H1 (cell line): ENCODE measurements around the gene IGLL1. TPM values are rescaled to one million over a fixed set of nuclear protein-coding genes. Genes with fewer than 3 reads are reported as not detected.

ENCODE experiments used
- CTCF ChIA-PET: fragments of 300-600 bp; sonication (Branson Sonifier 250); formaldehyde crosslinking; loops from one replicate; lab custom pipeline; 2021; ENCODE audit not compliant: partially characterized antibody; lab: Charles Lee
- POLR2A ChIA-PET: fragments of 300-600 bp; sonication (Branson Sonifier 250); formaldehyde crosslinking; loops from one replicate; lab custom pipeline; 2021; ENCODE audit warnings: inconsistent platforms; ENCODE audit not compliant: partially characterized antibody; lab: Charles Lee
- DNase-seq, 2 experiments: peaks; one replicate each; pipeline versions ENCODE4 v3.0.0 to v3.0.0-alpha.2; 2010 to 2022; ENCODE audit warnings: low spot score in 2 of 2, low read depth in 1 of 2, mixed read lengths in 1 of 2
- FAIRE-seq: peaks from 2 replicates; lab custom pipeline; 2011; peaks lifted over from hg19 to GRCh38; lab: Jason Lieb, UNC
- H2AFZ ChIP-seq: 2 replicates; pipeline ENCODE4 v1.8.1; 2012; ENCODE audit warnings: low read length, inconsistent platforms
- H2AK5ac ChIP-seq: 2 replicates; pipeline ENCODE4 v1.6.1; 2013; ENCODE audit warnings: low read depth, low read length
- H2BK120ac ChIP-seq: replicated peaks from 2 replicates; pipeline ENCODE3; 2013; ENCODE audit warnings: low read depth, low read length, inconsistent platforms
- H2BK12ac ChIP-seq: 2 replicates; pipeline ENCODE4 v1.6.1; 2013; ENCODE audit warnings: low read depth, low read length
- H2BK15ac ChIP-seq: 2 replicates; pipeline ENCODE4 v1.6.1; 2013; ENCODE audit warnings: low read length
- H2BK20ac ChIP-seq: 2 replicates; pipeline ENCODE4 v1.6.1; 2013; ENCODE audit warnings: low read length
- H2BK5ac ChIP-seq: 2 replicates; pipeline ENCODE4 v1.6.1; 2013; ENCODE audit warnings: low read depth, low read length
- H3K14ac ChIP-seq: 2 replicates; pipeline ENCODE4 v1.6.1; 2013; ENCODE audit warnings: inconsistent platforms; ENCODE audit not compliant: insufficient read length
- H3K18ac ChIP-seq: 2 replicates; pipeline ENCODE4 v1.6.1; 2013; ENCODE audit warnings: low read length; ENCODE audit errors: extremely low read depth
- H3K23ac ChIP-seq: 2 replicates; pipeline ENCODE4 v1.6.1; 2013; ENCODE audit warnings: inconsistent platforms; ENCODE audit not compliant: insufficient read length
- H3K23me2 ChIP-seq: 2 replicates; pipeline ENCODE4 v1.6.1; 2013; ENCODE audit warnings: low read depth, low read length
- H3K27ac ChIP-seq: 2 replicates; pipeline ENCODE4 v1.6.1; 2011; ENCODE audit warnings: low read depth, low read length, inconsistent platforms
- H3K27me3 ChIP-seq, 4 experiments: replicated peaks in 1 of 4; 1 replicate in 1 of 4; 2 replicates in 3 of 4; pipeline versions ENCODE4 v1.6.1 to v1.8.1; 2011 to 2013; ENCODE audit warnings: low read length in 3 of 4, mild to moderate bottlenecking in 3 of 4, inconsistent platforms in 2 of 4, mixed read lengths in 2 of 4, moderate library complexity in 1 of 4; ENCODE audit not compliant: control insufficient read depth in 3 of 4, insufficient read depth in 3 of 4; ENCODE audit errors: extremely low read depth in 1 of 4
- H3K36me3 ChIP-seq, 4 experiments: 2 replicates each; pipeline versions ENCODE4 v1.6.1 to v1.8.1; 2011 to 2013; ENCODE audit warnings: mild to moderate bottlenecking in 4 of 4, low read length in 3 of 4, moderate library complexity in 2 of 4, control low read depth in 1 of 4, inconsistent platforms in 1 of 4; ENCODE audit not compliant: insufficient read depth in 4 of 4, control insufficient read depth in 2 of 4
- H3K4ac ChIP-seq: replicated peaks from 2 replicates; pipeline ENCODE3; 2013; ENCODE audit warnings: low read length, low read depth, mixed read lengths, inconsistent platforms; ENCODE audit not compliant: insufficient read length
- H3K4me1 ChIP-seq, 4 experiments: replicated peaks in 1 of 4; 1 replicate in 1 of 4; 2 replicates in 3 of 4; pipeline versions ENCODE4 v1.6.1 to v1.8.1; 2011 to 2013; ENCODE audit warnings: low read length in 3 of 4, inconsistent platforms in 2 of 4, mixed read lengths in 1 of 4; ENCODE audit not compliant: insufficient read depth in 4 of 4, control insufficient read depth in 3 of 4
- H3K4me2 ChIP-seq, 2 experiments: 2 replicates each; pipeline versions ENCODE4 v1.6.1 to v1.8.1; 2011 to 2013; ENCODE audit warnings: low read depth in 2 of 2, low read length in 2 of 2, control low read depth in 1 of 2, inconsistent platforms in 1 of 2, mild to moderate bottlenecking in 1 of 2; ENCODE audit not compliant: insufficient read depth in 1 of 2
- H3K4me3 ChIP-seq, 4 experiments: fragments of 200-600, 300-600 bp in 1 of 4; sonication (generic), shearing (Covaris generic), sonication (Bioruptor Twin) in 1 of 4; 2 replicates each; pipeline versions ENCODE4 v1.5.1 to v1.8.1; 2011 to 2016; ENCODE audit warnings: low read length in 4 of 4, low read depth in 3 of 4, control low read depth in 2 of 4, inconsistent platforms in 2 of 4, mild to moderate bottlenecking in 2 of 4, mixed read lengths in 1 of 4, moderate library complexity in 1 of 4; ENCODE audit not compliant: insufficient read depth in 2 of 4; ENCODE audit errors: extremely low read depth in 1 of 4
- H3K56ac ChIP-seq: replicated peaks from 2 replicates; pipeline ENCODE3; 2013; ENCODE audit warnings: low read depth, mild to moderate bottlenecking, mixed read lengths, low read length, inconsistent platforms; ENCODE audit not compliant: insufficient read length
- H3K79me1 ChIP-seq: 2 replicates; pipeline ENCODE4 v1.6.1; 2013; ENCODE audit warnings: low read depth, low read length, control low read depth
- H3K79me2 ChIP-seq, 2 experiments: 2 replicates each; pipeline versions ENCODE4 v1.6.1 to v1.8.1; 2012 to 2013; ENCODE audit warnings: low read length in 2 of 2, mild to moderate bottlenecking in 2 of 2, inconsistent platforms in 1 of 2; ENCODE audit not compliant: insufficient read depth in 2 of 2, control insufficient read depth in 1 of 2
- H3K9ac ChIP-seq, 4 experiments: replicated peaks in 1 of 4; 1 replicate in 1 of 4; 2 replicates in 3 of 4; pipeline versions ENCODE4 v1.6.1 to v1.8.1; 2011 to 2013; ENCODE audit warnings: low read depth in 3 of 4, low read length in 3 of 4, control low read depth in 2 of 4, mild to moderate bottlenecking in 2 of 4, moderate library complexity in 2 of 4, inconsistent platforms in 1 of 4; ENCODE audit errors: extremely low read depth in 1 of 4
- H3K9me3 ChIP-seq, 2 experiments: 2 replicates each; pipeline versions ENCODE4 v1.6.1 to v1.8.1; 2012 to 2013; ENCODE audit warnings: mild to moderate bottlenecking in 2 of 2, moderate library complexity in 2 of 2, control low read depth in 1 of 2, inconsistent platforms in 1 of 2, low read depth in 1 of 2, low read length in 1 of 2, mixed read lengths in 1 of 2; ENCODE audit not compliant: insufficient read depth in 2 of 2
- H4K20me1 ChIP-seq, 2 experiments: replicated peaks in 1 of 2; 2 replicates each; pipeline versions ENCODE3 to v1.8.1; 2011 to 2013; ENCODE audit warnings: inconsistent platforms in 2 of 2, low read length in 2 of 2, mild to moderate bottlenecking in 1 of 2; ENCODE audit not compliant: insufficient read depth in 2 of 2, control insufficient read depth in 1 of 2
- H4K5ac ChIP-seq: 2 replicates; pipeline ENCODE4 v1.6.1; 2013; ENCODE audit warnings: low read length, low read depth, mixed read lengths, inconsistent platforms; ENCODE audit not compliant: insufficient read length
- H4K8ac ChIP-seq: 2 replicates; pipeline ENCODE4 v1.8.0; 2013; ENCODE audit warnings: mild to moderate bottlenecking, moderate library complexity, low read length, inconsistent platforms; ENCODE audit not compliant: insufficient read depth; ENCODE audit errors: extremely low read depth
- H4K91ac ChIP-seq: replicated peaks from 2 replicates; pipeline ENCODE3; 2013; ENCODE audit warnings: low read length, mixed read lengths, inconsistent platforms; ENCODE audit not compliant: insufficient read length
- CTBP2 ChIP-seq: IDR thresholded peaks from 2 replicates; pipeline ENCODE4 v1.7.0; 2011; ENCODE audit warnings: borderline replicate concordance, mild to moderate bottlenecking, moderate library complexity, mixed read lengths, low read length; ENCODE audit not compliant: insufficient read depth, insufficient read length
- EGR1 ChIP-seq: IDR thresholded peaks from 2 replicates; pipeline ENCODE4 v1.6.1; 2011; ENCODE audit warnings: low read depth, low read length, borderline replicate concordance
- HDAC6 ChIP-seq: IDR thresholded peaks from one replicate; pipeline ENCODE4 v1.7.1; 2012; ENCODE audit warnings: low read depth, mild to moderate bottlenecking, inconsistent platforms, low read length, moderate library complexity
- TBP ChIP-seq: IDR thresholded peaks from 2 replicates; pipeline ENCODE4 v1.6.1; 2011; ENCODE audit warnings: low read depth, low read length, improper control_type of control experiment
- WGBS, 2 experiments: shearing (Covaris generic) in 1 of 2; methylation state at CpG; one replicate each; pipeline versions ENCODE4 v1.1.6 to v1.1.7; 2013 to 2015; ENCODE audit warnings: low lambda C conversion rate in 2 of 2, mixed read lengths in 2 of 2, inconsistent platforms in 1 of 2, low coverage in 1 of 2, missing lambda C conversion rate in 1 of 2; ENCODE audit not compliant: insufficient replicate concordance in 2 of 2, insufficient coverage in 1 of 2, insufficient read length in 1 of 2; ENCODE audit errors: extremely low coverage in 1 of 2, missing lambda C conversion rate in 1 of 2; 5-methylcytosine and 5-hydroxymethylcytosine counted together
- polyA plus RNA-seq, 7 experiments: library from polyadenylated mRNA; depleted of rRNA in 3 of 7; stranded (reverse) in 5 of 7; unstranded in 2 of 7; fragments of >200 nt in 5 of 7; fragments of 200-250 nt in 2 of 7; gene quantifications; 1 replicate in 5 of 7; 2 replicates in 1 of 7; 4 replicates in 1 of 7; pipeline versions ENCODE4 v1.2.1 to v1.2.3, GENCODE V29; 2011 to 2013; ENCODE audit warnings: missing spikeins in 2 of 7, mixed read lengths in 2 of 7
- total RNA-seq: library from RNA; stranded (reverse); fragmentation: NEBNext Ultra II Directional; extraction: Animal tissue kit (Norgen Biotek cat#: 25700); gene quantifications from 2 replicates; pipeline ENCODE4 v1.2.1, GENCODE V29; 2021

IGLL1 gene
- total and polyA plus RNA-seq, 2 of the 8 experiments (the other 6 are each of a cell fraction or from before 2014, with no cell fraction given) = not detected

- Histone ChIP-seq H3K27ac (no peak overlapping the region), H4K20me1 (no peaks in the 10 kb centered on the region), H3K36me3 (no peaks in the 10 kb centered on the region), H3K14ac (no peak overlapping the region), H3K79me1 (no peaks in the 10 kb centered on the region), H2AK5ac (no peak overlapping the region), H3K79me2 (no peaks in the 10 kb centered on the region), H3K23ac (no peak overlapping the region), H3K18ac (no peak overlapping the region), H2BK120ac (no peak overlapping the region), H3K56ac (no peak overlapping the region), H2BK20ac (no peak overlapping the region), H3K4me3 (no peak overlapping the region), H3K4me1 (peaks cover 0 to 8% (median 2%) of the 10 kb centered on the region in 4 experiments; a peak in 2 of 7 replicates), H3K27me3 (peaks cover 0 to 5% (median 0%) of the 10 kb centered on the region in 4 experiments; a peak in 4 of 7 replicates), H4K8ac (no peak overlapping the region), H3K23me2 (peaks cover 2% of the 10 kb centered on the region; the same call in 1 of the 2 replicates), H2BK12ac (no peak overlapping the region), H3K9ac (no peak overlapping the region), H2AFZ (no peak overlapping the region), H3K4me2 (no peak overlapping the region), H2BK5ac (no peak overlapping the region), H3K9me3 (no peaks in the 10 kb centered on the region), H4K91ac (no peak overlapping the region), H2BK15ac (no peak overlapping the region), H4K5ac (no peak overlapping the region), H3K4ac (no peak overlapping the region)
- FAIRE-seq (no peak), DNase-seq (no peak)
- ChIA-PET CTCF (interaction anchor here (1.6 to 2.0 kb wide), 2 partner anchors 13 to 48 kb away, joined by 6 to 9 read pairs; no protein-coding TSS in a partner anchor), POLR2A (no interaction called here)
- TF ChIP-seq EGR1 (no peak), HDAC6 (no peak), TBP (no peak), CTBP2 (no peak)
- WGBS, 2 experiments = 85% methylated on average over 5 of the region's 5 CpGs; no CpG with 5 or more reads in 1 of the 2 experiments
Observed at GRCh38 chr22:23542933-23543332, 37.2 kb downstream of the IGLL1 start.
